NCI-H2029 (cell line): ENCODE results near the gene BHLHA15.

Experiments used
- DNase-seq: peaks from one replicate; lab custom pipeline; 2025; lab: John Stamatoyannopoulos, UW

The BHLHA15 gene

GRCh38 chr7:98225913-98226614, 14.8 kb downstream of the BHLHA15 start:
- no peak for DNase-seq

- no peak for DNase-seq
Measured at GRCh38 chr7:98227939-98228338, 16.7 kb downstream of the BHLHA15 start.

DNA sequence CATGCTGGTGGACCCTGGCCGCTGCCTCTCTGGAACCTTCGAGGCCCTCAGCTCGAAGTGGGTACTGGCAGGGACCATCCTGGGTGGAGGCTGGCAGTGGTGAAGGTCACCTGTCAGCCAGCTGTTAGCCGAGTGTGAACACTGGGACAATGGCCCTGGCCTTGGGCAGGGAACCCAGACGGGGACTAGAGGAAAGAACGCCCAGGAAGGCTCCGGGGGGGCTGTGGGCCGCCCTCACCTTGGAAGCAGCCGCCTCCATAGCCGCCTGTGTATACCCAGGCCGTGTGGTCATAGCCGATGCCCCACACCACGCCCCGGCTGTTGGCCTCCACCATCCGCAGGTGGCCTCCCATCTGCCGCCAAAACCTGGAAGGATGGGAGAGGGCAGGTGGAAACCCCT, 17.6 kb downstream of the BHLHA15 start:
- DNase-seq: no peak

DNA sequence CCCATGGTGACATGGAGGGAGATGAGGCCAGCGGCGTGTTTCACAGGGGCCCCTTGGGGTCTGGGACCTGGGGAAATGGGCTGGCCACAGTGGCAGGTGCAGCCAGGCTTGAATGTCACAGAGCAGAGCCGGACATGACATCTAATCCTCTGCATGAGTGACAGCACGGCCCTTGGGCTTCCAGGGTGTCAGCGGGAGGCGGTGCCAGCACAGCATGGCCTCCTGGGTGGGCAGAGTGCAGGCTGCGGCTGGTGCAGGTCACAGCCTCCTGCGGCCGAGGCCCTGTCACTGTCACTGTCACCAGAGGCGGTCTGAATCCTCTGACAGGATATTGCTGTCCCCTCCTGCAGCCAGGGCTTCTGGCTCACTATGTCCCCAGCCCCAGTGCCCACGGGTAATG, 18.2 kb downstream of the BHLHA15 start:
- no peak for DNase-seq

- no peak for DNase-seq
Measured at GRCh38 chr7:98229991-98230745, 18.9 kb downstream of the BHLHA15 start.

GRCh38 chr7:98230746-98231471, 19.7 kb downstream of the BHLHA15 start:
- no peak for DNase-seq

DNA sequence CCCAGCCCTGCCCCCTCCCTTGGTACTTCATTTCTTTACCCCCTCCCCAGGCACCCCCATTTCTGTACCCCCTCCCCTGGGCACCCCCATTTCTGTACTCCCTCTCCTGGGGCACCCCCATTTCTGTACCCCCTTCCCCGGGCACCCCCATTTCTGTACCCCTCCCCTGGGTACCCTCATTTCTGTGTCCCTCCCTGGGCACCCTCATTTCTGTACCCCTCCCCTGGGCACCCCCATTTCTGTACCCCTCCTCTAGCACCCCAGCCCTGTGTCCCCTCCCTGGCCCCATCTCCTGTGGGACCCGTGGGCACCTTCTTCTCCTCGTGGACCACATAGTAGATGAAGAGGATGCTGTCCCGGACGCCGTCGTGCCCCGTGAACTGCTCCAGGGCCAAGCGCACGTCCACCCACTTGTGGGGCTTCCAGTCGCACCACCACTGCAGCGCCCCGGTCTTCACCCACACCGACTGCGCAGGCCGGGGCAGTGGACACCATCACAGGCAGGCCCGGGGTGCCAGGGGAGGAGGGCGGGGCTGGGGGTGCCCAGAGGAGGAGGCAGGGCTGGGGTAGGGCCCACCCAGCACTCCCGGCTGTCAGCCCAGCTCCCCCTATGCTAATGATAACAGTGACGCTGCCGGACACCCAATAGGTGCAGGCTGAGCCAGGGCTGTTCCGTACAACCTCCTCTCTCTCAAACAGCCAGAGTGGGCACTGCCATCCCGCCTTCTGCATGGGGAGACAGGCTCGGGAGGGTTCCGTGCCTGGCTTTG, 20.4 kb downstream of the BHLHA15 start:
- no peak for DNase-seq

DNA sequence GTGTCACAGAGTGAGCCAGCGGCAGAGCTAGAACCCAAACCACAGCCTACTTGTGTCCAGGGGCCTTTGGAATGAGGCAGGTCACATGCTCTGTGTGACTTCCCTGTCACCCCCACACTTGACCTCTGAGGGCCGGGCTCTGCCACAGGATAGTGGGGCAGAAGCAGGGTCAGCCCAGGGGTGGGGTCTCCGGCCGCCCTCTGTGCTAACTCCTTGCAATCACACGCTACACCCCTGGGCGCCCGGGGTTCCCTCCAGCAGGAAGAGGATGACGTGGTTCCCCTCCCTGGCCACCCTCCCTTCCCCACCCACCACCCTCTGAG, 21.0 kb downstream of the BHLHA15 start:
- no peak for DNase-seq

DNA sequence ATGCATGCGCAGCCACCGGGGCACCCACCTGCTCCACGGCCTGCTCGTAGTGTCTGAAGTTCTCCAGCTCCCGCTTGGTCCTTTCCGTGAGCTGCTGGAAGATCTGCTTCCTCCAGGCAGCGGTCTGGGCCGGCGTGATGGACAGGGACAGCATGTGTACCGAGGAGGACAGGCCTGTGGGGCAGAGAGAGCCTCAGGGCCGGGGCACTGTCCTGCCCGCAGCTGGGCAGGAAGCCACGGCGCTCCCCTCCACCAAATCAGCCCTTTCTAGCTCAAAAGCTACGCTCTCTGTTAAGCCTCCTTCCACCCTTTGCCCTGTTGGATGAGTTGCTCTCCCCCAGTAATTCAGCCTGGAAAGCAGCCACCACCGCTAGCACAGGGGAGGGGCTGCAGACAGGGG, 21.6 kb downstream of the BHLHA15 start:
- no peak for DNase-seq

GRCh38 chr7:98233219-98234070, 22.2 kb downstream of the BHLHA15 start:
- DNase-seq: no peak

DNA sequence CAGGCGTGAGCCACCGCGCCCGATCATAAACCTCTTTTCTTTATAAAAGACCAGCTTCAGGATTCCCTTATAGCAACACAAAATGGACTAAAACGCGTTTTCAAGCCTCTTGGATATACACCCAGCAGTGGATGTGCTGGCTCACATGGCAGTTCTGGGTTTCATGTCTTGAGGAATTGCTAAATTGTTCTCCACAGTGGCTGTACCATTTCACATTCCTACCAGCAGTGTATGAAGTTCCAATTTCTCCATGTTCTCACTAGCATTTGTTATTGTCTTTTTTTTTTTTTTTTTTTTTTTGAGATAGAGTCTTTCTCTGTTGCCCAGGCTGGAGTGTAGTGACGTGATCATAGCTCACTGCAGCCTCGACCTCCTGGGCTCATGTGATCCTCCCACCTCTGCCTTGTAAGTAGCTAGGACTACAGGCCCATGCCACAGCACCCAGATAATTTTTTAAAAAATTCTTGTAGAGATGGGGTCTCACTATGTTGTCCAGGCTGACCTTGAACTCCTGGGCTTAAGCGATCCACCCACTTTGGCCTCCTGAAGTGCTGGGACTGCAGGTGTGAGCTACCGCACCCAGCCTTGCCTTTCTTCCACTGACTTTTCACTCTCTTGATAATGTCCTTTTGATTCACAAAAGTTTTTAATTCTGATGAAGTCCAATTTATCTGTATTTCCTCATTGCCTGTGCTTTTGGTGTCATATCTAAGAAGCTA, 23.3 kb downstream of the BHLHA15 start:
- DNase-seq: no peak

GRCh38 chr7:98235901-98236300, 24.7 kb downstream of the BHLHA15 start:
- DNase-seq: no peak

GRCh38 chr7:98236355-98237185, 25.3 kb downstream of the BHLHA15 start:
- DNase-seq: no peak

- DNase-seq: no peak
Measured at GRCh38 chr7:98238076-98238475, 26.8 kb downstream of the BHLHA15 start.

DNA sequence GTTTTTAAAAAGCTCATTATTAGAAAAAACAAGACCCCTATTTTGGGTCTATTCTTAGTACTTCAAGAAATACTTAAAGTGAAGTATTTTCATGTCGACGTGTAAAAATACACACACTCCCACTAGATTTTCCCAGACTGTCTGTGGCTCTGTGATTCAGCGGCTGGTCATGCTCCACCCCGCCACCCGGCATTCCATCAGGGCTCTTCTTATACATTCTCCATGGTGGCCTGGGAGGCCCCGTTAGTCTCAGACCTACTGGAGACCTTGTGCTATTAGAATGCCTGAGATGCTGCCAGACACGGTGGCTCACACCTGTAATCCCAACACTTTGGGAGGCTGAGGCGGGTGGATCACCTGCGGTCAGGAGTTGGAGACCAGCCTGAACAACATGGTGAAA, 27.7 kb downstream of the BHLHA15 start:
- no peak for DNase-seq

- DNase-seq: no peak
Measured at GRCh38 chr7:98240961-98241673, 29.9 kb downstream of the BHLHA15 start.

- DNase-seq: no peak
Measured at GRCh38 chr7:98241674-98242241, 30.5 kb downstream of the BHLHA15 start.

- DNase-seq: no peak
Measured at GRCh38 chr7:98242342-98242741, 31.1 kb downstream of the BHLHA15 start.

DNA sequence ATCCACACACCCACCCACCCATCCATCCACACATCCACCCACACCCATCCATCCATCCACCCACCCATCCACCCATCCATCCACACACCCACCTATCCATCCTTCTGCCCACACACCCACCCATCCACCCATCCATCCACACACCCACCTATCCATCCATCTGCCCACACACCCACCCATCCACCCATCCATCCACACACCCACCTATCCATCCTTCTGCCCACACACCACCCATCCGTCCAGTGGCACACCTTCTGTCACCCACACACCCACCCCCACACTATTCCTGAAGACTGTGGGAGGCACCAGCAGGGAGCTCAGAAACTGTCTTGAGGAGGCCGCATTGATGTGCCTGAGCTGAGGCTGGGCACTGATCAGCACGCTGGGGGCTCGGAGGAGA, 31.7 kb downstream of the BHLHA15 start:
- DNase-seq: no peak
